ENCODE data around the gene SPRED2.

SPRED2 gene

DNA sequence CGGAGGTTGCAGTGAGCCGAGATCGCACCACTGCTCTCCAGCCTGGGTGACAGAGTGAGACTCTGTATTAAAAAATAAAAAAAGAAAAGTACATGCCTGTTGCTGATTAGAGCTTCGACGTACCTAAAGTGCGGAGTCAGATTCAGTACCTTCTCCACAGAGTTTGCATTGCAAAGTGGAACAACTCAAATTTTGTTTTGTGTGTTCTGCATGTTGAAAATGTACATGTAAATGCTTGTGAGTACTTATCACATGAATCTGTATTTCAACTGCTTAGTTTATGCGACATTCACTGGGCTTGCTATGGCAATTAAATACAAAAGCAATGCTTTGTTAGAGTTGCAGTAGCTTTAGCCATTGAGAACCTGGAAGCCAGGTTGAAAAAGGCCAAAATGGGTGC is 168.4 kb downstream of the SPRED2 start:
- TF ChIP-seq Cebpa-rat (IDR thresholded peaks at IDR 0.05), result no peak
- Histone ChIP-seq H3K27ac (no peak overlapping the region), H3K27me3 (no peaks in the 10 kb centered on the region), H3K4me3 (no peak overlapping the region), H3K4me2 (no peak overlapping the region), H3K9me3 (replicated peaks in 1 of 11) (no peaks in the 10 kb centered on the region), H4K20me1 (peaks cover 93 to 100% (median 100%) of the 10 kb centered on the region in 11 experiments), H3K4me1 (peaks cover 0 to 17% (median 2%) of the 10 kb centered on the region in 10 experiments; a peak in 7 of 20 replicates), H3K36me3 (peaks cover 93 to 100% (median 98%) of the 10 kb centered on the region in 11 experiments), H3K9ac (no peak overlapping the region)

DNA sequence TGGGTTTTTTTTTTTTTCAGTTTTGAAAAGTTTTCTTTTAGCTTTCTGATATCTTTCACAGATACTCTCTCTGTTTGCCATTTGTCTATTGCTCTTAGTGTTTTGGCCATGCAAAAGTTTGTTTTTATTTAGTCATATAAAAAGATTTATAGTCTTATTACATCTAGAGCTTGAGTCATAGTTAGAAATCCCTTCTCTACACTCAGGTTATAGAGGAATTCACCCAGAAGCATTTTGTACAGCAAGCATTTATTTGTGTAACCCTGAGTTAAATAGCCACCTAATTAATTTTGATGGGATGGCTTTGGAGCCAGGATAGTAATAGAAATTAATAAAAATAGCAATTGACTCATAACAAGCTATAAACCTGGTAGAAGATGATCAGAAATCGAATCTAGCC is 169.1 kb downstream of the SPRED2 start:
- Histone ChIP-seq H3K4me1 (peaks cover 0 to 10% (median 0%) of the 10 kb centered on the region in 10 experiments; a peak in 5 of 20 replicates), H3K36me3 (peaks cover 93 to 100% (median 98%) of the 10 kb centered on the region in 11 experiments), H3K9ac (no peak overlapping the region), H4K20me1 (peaks cover 93 to 100% (median 100%) of the 10 kb centered on the region in 11 experiments), H3K4me2 (no peak overlapping the region), H3K27me3 (no peaks in the 10 kb centered on the region), H3K4me3 (no peak overlapping the region), H3K9me3 (replicated peaks in 1 of 11) (no peaks in the 10 kb centered on the region), H3K27ac (no peak overlapping the region)
- TF ChIP-seq Cebpa-rat (IDR thresholded peaks at IDR 0.05), result no peak

DNA sequence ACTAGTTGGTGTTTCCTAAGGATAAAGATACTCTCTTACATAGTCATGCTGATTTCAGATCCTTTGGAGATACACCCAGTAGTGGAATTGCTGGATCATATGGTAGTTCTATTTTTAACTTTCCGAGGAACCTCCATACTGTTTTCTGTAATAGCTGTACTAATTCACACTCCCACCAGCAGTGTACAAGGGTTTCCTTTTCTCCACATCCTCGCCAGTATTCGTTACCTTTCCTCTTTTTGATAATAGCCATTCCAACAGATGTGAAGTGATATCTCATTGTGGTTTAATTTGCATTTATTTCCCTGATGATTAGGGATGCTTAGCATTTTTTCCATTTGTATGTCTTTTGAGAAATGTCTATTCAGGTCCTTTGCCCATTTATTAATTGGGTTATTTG is 170.7 kb downstream of the SPRED2 start:
- Histone ChIP-seq H3K27ac (no peak overlapping the region), H3K27me3 (no peaks in the 10 kb centered on the region), H3K36me3 (peaks cover 83 to 98% (median 94%) of the 10 kb centered on the region in 11 experiments), H3K9ac (no peak overlapping the region), H3K4me2 (no peak overlapping the region), H3K4me1 (peaks cover 0 to under 1% (median 0%) of the 10 kb centered on the region in 10 experiments; a peak in 1 of 20 replicates), H3K4me3 (no peak overlapping the region), H4K20me1 (peaks cover 85 to 100% (median 99%) of the 10 kb centered on the region in 11 experiments), H3K9me3 (replicated peaks in 1 of 11) (no peaks in the 10 kb centered on the region)
- TF ChIP-seq Cebpa-rat (IDR thresholded peaks at IDR 0.05), result no peak

Data from BLaER1 treated with 17β-estradiol and CSF1 and Interleukin-3, amounts not matched to agents 10 nM and 100 nM (cell line).